Measurements from ENCODE around the gene ST7L. TPM values are rescaled to one million over a fixed set of nuclear protein-coding genes. Genes with fewer than 3 reads are reported as not detected.

ST7L gene
- total and polyA plus RNA-seq, 3 donors from 2014 or later = 59.1 to 125 (median 97.2) TPM

DNA sequence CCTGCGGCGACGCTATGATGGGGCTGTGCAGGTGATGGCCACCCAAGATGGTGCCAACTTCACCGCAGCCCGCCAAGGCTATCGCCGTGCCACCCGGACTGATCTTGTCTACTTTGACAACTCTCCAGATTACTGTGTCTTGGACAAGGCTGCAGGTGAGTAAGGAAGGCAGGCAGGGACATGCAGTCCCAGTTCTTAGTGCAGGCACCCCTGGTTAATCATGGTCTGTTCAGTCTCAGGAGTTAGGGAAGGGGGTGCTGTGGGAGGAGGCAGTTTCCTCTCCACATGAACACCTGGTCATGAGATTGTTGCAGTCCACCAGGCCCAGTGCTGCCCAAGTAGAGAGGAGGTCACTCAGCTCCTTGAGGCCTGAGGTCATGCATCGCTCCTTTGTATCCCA, 101.7 kb downstream of the ST7L start:
- TF ChIP-seq, protein P1, sequence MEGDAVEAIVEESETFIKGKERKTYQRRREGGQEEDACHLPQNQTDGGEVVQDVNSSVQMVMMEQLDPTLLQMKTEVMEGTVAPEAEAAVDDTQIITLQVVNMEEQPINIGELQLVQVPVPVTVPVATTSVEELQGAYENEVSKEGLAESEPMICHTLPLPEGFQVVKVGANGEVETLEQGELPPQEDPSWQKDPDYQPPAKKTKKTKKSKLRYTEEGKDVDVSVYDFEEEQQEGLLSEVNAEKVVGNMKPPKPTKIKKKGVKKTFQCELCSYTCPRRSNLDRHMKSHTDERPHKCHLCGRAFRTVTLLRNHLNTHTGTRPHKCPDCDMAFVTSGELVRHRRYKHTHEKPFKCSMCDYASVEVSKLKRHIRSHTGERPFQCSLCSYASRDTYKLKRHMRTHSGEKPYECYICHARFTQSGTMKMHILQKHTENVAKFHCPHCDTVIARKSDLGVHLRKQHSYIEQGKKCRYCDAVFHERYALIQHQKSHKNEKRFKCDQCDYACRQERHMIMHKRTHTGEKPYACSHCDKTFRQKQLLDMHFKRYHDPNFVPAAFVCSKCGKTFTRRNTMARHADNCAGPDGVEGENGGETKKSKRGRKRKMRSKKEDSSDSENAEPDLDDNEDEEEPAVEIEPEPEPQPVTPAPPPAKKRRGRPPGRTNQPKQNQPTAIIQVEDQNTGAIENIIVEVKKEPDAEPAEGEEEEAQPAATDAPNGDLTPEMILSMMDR (IDR thresholded peaks at IDR 0.05) = no peak
- no peak for TF ChIP-seq POLR2A (IDR thresholded peaks at IDR 0.05)
- whole genome bisulfite sequencing, 2 donors = 95 to 100% methylated on average over 9 of the region's 9 CpGs
- intact Hi-C loops (cut with DNase I; ENCODE audit: low total_unique reads) = no loop called here

DNA sequence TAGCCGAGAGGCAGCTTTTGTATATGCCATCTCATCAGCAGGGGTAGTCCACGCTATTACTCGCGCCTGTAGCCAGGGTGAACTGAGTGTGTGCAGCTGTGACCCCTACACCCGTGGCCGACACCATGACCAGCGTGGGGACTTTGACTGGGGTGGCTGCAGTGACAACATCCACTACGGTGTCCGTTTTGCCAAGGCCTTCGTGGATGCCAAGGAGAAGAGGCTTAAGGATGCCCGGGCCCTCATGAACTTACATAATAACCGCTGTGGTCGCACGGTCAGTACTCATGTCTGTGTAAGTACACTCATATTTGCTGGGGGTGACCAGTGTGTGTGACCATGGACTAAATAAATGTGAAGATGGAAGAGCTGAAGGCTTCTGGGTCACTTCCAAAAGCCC, 102.8 kb downstream of the ST7L start:
- H3K9me3 ChIP-seq = no peaks in the 10 kb centered on the region
- H3K27ac ChIP-seq = no peak overlapping the region
- DNase-seq = no peak
- H3K4me1 ChIP-seq = no peaks in the 10 kb centered on the region
- TF ChIP-seq, protein P1 (IDR thresholded peaks at IDR 0.05) = no peak
- no peak for TF ChIP-seq POLR2A (IDR thresholded peaks at IDR 0.05)
- H3K27me3 ChIP-seq = no peaks in the 10 kb centered on the region
- 94 to 96% methylated on average over 9 to 14 of the region's 14 CpGs for WGBS, 2 donors
- H3K4me3 ChIP-seq = no peak overlapping the region
- intact Hi-C loops (cut with DNase I; ENCODE audit: low total_unique reads) = no loop called here
- no peaks in the 10 kb centered on the region for H3K36me3 ChIP-seq (ENCODE audit: low read depth, missing control alignments)

More for the DNA sequence above, 101.7 kb downstream of the ST7L start:
- Histone ChIP-seq H3K4me3 (no peak overlapping the region), H3K27ac (no peak overlapping the region), H3K36me3 (ENCODE audit: low read depth, missing control alignments) (no peaks in the 10 kb centered on the region), H3K4me1 (no peaks in the 10 kb centered on the region), H3K9me3 (no peaks in the 10 kb centered on the region), H3K27me3 (no peaks in the 10 kb centered on the region)
- no peak for DNase-seq

DNA sequence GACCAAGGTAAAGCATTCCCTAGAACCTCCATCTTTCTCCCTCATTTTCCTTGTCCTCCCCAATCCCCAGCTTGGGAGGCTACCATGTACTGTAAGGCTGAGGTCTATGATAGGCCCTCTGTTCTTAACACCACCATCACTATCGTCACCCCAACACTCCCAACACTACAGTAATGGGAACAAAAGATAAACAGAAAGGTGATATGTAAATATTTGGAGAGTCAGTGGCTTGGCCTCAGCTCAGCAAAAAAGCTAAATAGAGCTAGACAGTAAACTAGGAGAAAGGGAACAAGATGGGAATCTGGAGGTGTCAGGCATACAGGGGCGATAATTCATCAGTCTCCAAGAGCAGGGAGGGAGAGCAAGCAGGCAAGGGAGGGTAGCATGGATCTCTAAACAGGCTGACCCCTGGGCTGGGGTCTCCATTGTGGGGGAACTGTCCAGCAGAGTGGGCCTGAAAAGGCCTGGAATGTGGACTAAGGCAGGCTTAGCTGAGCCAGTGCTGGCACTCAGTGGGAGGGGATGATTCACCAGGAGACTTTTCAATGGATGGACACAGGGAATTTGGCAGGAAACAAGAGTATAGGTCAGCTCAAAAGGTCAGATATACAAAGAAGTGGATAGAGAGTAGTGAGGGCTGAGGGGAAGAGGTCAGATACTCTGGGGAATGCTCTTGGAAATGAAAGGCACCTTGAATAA, 103.5 kb downstream of the ST7L start:
- Histone ChIP-seq H3K36me3 (ENCODE audit: low read depth, missing control alignments) (no peaks in the 10 kb centered on the region), H3K4me3 (no peak overlapping the region), H3K27ac (no peak overlapping the region), H3K4me1 (no peaks in the 10 kb centered on the region), H3K9me3 (no peaks in the 10 kb centered on the region), H3K27me3 (no peaks in the 10 kb centered on the region)
- WGBS, 2 donors = 74% methylated on average over 2 of the region's 2 CpGs
- TF ChIP-seq POLR2A (IDR thresholded peaks at IDR 0.05) = no peak
- TF ChIP-seq, protein P1 (IDR thresholded peaks at IDR 0.05) = no peak
- no peak for DNase-seq
- intact Hi-C loops (cut with DNase I; ENCODE audit: low total_unique reads) = no loop called here

DNA sequence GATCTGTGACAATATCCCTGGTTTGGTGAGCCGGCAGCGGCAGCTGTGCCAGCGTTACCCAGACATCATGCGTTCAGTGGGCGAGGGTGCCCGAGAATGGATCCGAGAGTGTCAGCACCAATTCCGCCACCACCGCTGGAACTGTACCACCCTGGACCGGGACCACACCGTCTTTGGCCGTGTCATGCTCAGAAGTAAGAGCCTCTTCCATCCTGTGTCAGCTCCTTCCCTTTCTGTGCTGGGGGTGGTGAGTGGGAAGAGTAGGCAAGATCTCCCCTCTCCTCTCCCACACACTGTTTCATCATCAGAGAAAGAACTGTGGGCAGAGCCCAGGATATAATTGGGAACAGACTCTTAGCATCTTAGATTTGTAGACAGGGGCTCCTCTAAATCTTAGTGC, 104.0 kb downstream of the ST7L start:
- intact Hi-C loops (cut with DNase I; ENCODE audit: low total_unique reads) = no loop called here
- 93 to 94% methylated on average over 11 to 12 of the region's 12 CpGs for WGBS, 2 donors

More for the DNA sequence above, 104.0 kb downstream of the ST7L start:
- no peaks in the 10 kb centered on the region for H3K9me3 ChIP-seq
- no peaks in the 10 kb centered on the region for H3K27me3 ChIP-seq
- DNase-seq = no peak
- H3K36me3 ChIP-seq (ENCODE audit: low read depth, missing control alignments) = no peaks in the 10 kb centered on the region
- H3K4me1 ChIP-seq = no peaks in the 10 kb centered on the region
- no peak overlapping the region for H3K4me3 ChIP-seq
- H3K27ac ChIP-seq = no peak overlapping the region
- no peak for TF ChIP-seq POLR2A (IDR thresholded peaks at IDR 0.05)
- TF ChIP-seq, protein P1 (IDR thresholded peaks at IDR 0.05) = no peak

All from testis (tissue), 3 donors.